Measurements from ENCODE around the gene TRPM2. TPM values are rescaled to one million over a fixed set of nuclear protein-coding genes. Genes with fewer than 3 reads are reported as not detected.

Gene TRPM2
- total RNA-seq, 1 donor = not detected

DNA sequence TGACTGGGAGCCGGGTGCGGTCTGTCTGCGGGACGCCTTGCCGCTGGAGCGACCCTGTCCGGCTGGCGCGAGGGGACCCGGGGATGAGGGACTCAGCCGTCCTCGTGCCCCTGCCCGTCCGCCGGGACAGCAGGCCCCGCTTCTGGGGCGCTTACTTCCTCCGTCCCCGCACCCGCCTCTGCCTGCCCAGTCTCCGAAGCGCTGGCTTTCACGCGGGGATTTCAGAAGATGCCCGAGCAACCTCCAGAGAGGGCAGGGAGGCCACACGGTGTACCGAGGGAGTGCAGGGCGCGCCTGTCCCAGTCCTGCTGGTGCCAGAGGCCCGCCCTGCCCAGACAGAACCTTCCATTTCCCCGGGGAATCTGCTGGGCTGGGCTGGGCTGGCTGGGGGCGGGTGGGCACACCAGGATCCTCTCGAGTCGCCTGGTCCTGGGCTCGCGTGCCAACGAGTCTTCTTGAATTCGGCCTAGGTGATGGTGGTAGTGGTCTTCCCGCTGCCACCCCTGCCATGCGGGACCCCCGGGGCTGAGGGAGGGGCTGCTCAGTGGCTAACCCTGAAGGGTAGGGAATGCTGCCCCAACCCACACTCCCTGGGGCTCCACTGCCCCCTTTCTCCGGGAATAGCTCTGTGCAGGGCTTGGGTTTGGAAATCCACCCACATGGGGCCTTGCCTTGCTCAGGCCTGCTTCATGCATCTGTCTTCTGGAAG is 2.5 kb upstream of the TRPM2 start:
- no peak overlapping the region for H3K4me3 ChIP-seq (ENCODE audit: low read depth, low read length)
- TF ChIP-seq, protein P1, sequence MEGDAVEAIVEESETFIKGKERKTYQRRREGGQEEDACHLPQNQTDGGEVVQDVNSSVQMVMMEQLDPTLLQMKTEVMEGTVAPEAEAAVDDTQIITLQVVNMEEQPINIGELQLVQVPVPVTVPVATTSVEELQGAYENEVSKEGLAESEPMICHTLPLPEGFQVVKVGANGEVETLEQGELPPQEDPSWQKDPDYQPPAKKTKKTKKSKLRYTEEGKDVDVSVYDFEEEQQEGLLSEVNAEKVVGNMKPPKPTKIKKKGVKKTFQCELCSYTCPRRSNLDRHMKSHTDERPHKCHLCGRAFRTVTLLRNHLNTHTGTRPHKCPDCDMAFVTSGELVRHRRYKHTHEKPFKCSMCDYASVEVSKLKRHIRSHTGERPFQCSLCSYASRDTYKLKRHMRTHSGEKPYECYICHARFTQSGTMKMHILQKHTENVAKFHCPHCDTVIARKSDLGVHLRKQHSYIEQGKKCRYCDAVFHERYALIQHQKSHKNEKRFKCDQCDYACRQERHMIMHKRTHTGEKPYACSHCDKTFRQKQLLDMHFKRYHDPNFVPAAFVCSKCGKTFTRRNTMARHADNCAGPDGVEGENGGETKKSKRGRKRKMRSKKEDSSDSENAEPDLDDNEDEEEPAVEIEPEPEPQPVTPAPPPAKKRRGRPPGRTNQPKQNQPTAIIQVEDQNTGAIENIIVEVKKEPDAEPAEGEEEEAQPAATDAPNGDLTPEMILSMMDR (IDR thresholded peaks at IDR 0.05; ENCODE audit: insufficient read depth, low read length) = no peak
- DNase-seq (ENCODE audit: low read depth) = no peak

DNA sequence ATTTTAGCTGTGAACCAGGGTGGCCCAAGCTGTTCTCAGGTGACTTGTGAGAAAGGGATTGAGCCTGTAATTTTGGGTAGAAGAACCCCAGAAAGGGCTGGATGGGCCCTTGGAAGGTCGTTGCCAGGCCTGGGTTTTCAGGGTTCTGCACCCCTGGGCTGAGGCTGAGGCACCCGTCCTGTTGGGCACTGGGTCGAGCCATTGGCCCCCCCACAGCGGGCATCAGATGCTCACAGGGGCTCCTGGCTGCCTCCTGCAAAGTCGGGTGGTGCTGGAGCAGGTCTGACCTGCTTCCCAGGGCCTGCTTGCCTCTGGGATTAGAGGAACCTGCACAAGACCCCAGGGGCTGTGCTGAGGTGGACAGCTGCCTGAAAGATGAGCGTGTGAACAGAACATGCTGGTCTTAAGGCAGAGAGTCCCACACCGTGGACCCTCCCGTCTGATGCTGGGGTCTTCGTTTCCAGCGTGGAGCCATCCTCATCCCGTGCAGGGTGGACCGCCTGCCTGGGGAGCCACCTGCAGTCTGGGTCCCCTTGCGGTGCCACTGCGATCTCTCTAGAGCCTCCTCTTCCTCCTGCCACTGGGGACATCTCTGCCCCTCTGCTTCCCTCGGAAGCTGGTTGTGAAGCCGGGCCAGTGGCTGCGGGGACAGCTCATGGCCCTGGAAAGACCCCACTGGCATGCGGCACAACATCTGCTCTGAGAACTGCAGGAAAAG is 1.7 kb upstream of the TRPM2 start:
- H3K4me3 ChIP-seq (ENCODE audit: low read depth, low read length) = no peak overlapping the region
- DNase-seq (ENCODE audit: low read depth) = no peak
- TF ChIP-seq, protein P1 (IDR thresholded peaks at IDR 0.05; ENCODE audit: insufficient read depth, low read length) = no peak

DNA sequence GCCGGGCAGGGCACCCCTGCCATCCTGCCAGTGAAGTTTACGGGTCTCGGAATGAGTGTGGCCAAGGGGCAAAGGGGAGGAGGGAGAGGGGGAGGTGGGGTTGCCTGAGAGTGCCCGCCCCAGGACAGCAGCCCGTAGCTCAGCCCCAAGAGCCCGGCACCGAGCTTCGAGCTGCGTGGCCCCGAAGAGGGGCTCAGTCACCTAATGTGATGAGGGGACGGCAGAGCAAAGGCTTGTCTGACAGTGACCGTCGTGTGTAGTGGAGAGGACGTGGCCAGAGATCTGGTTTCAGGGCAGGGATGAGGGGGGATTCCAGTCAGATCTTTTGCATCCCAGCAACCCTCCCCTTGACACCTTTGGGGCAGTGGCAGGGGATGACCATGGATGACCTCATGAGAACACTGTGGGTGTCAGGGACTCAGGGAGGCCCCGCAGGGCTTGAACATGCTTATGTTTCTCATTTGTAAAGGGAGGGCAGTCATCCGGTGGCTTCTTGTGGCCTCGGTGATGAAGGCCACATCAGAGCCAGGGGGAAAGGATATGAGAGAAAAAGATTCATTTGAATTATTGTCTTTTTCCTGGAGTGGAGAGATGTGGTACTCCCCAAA is 1.1 kb upstream of the TRPM2 start:
- DNase-seq (ENCODE audit: low read depth) = no peak
- TF ChIP-seq, protein P1 (IDR thresholded peaks at IDR 0.05; ENCODE audit: insufficient read depth, low read length) = no peak
- H3K4me3 ChIP-seq (ENCODE audit: low read depth, low read length) = no peak overlapping the region

DNA sequence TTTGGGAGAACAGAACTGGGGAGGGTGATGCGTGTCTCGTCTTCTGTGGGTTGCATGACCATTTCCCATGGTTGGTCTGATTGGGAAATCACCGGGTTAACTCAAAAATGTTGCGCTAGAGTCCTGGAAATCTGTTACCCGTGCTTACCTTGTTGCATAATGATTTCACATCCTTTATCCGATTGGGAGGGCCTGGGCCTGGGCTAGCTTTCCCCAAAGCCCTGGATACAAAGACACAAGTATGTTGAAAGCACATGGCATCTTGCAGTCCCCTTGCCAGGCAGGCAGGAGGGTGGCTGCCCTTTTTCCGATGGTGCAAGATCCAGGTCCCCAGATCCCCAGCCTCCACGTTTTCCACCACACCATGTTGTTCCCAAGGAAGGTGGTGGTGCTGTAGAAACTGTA is 582 bp downstream of the TRPM2 start:
- TF ChIP-seq, protein P1 (IDR thresholded peaks at IDR 0.05; ENCODE audit: insufficient read depth, low read length) = no peak
- H3K4me3 ChIP-seq (ENCODE audit: low read depth, low read length) = no peak overlapping the region
- DNase-seq (ENCODE audit: low read depth) = no peak

DNA sequence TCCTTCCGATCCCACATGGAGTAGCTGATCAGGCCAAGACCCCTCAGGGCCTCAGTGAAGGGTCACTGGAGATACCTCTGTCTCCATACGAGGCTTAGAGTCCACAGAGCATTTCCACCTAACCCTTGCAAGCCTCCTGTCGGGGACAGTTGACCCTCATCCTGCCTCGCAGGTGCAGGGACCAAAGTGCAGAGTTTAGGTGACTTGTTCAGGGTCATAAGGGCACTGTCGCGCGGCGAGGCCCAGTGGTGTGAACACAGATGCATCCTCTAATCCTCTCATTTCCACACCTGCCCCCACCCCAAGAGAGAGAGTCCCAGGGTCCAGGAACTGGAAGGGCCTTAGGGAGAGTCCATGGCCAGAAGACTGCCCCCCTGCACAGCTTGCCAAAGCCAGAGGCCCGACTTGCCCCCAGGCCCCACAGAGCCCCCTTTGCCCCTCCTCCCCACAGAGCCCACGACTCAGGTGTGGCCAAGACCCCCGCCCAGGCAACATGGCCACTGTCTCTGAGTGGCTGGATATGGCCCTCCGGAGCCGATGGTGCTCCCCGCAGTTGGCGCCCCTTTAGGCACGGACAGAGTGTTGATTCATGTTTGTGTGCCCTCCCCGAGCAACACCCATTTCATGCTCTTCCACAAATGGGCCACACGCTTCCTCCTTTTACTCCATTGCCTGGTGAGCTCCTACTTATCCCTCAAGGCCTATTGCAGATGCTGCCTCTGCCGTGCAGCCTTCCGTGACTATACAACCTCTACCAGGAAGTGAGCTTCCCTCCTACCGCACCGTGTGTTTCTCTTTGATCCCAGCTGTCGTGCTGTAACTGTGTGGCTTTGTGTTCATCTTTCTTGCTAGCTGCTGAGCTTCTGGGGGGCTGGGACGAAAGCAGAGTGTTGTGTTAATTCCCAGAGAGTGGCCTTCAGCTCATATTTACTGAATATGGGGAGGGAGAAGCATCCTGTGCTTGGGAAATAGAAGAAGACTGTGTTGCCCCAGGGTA is 1.7 kb downstream of the TRPM2 start:
- TF ChIP-seq, protein P1 (IDR thresholded peaks at IDR 0.05; ENCODE audit: insufficient read depth, low read length) = no peak
- H3K4me3 ChIP-seq (ENCODE audit: low read depth, low read length) = no peak overlapping the region
- DNase-seq (ENCODE audit: low read depth) = no peak

DNA sequence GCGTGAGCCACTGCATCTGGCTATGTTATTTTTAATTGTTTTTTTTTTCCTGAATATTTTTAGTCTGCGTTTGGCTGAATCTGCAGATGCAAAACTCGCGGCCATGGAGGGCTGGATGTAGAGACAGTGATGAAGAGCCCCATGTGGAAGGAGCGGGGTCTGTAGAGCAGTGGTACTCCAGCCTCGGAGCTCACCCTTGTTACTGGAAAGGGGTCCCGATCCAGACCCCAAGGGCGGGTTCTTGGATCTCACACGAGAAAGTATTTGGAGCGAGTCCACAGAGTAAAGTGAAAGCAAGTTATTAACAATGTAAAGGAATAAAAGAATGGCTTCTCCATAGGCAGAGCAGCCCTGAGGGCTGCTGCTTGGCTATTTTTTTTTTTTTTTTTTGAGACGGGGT is 2.7 kb downstream of the TRPM2 start:
- H3K4me3 ChIP-seq (ENCODE audit: low read depth, low read length) = no peak overlapping the region
- TF ChIP-seq, protein P1 (IDR thresholded peaks at IDR 0.05; ENCODE audit: insufficient read depth, low read length) = no peak
- DNase-seq (ENCODE audit: low read depth) = no peak
